Erythroblast (primary cell): Measurements from ENCODE around the gene CACNA1D.

Source experiments
- GATA1 ChIP-seq: IDR thresholded peaks from 2 replicates; pipeline ENCODE4 v1.6.1; 2011; ENCODE audit warnings: low read depth, mild to moderate bottlenecking, control low read depth, low read length, moderate library complexity
- POLR2A ChIP-seq: IDR thresholded peaks from 2 replicates; pipeline ENCODE4 v1.6.1; 2011; ENCODE audit warnings: mild to moderate bottlenecking, low read length

- TF ChIP-seq POLR2A (no peak), GATA1 (no peak)
Observed at GRCh38 chr3:53547327-53547726, 52.9 kb downstream of the CACNA1D start.
